HG03039 (cell line): ENCODE data around the gene PLA1A.
A peak's percentile ranks its signal among the peaks of the same experiment; 100 is the strongest.

ENCODE experiments used
- ATAC-seq: cut with Tn5 transposase; IDR thresholded peaks from one replicate; pipeline ENCODE4 v1.9.1; 2021; ENCODE audit warnings: mild to moderate bottlenecking, moderate library complexity; ENCODE audit not compliant: unreplicated experiment

Gene PLA1A

GRCh38 chr3:119608405-119609000 lies 10.8 kb downstream of the PLA1A start:
- no peak for ATAC-seq

- no peak for ATAC-seq
These were observed 11.6 kb downstream of the PLA1A start for GRCh38 chr3:119609301-119609700.

GRCh38 chr3:119611664-119612063 lies 14.0 kb downstream of the PLA1A start:
- no peak for ATAC-seq

- ATAC-seq: peak; percentile 56
These were observed 15.5 kb downstream of the PLA1A start for GRCh38 chr3:119613201-119613600.

- no peak for ATAC-seq
These were observed 16.2 kb downstream of the PLA1A start for GRCh38 chr3:119613872-119614271.

- ATAC-seq: no peak
These were observed 18.4 kb downstream of the PLA1A start for GRCh38 chr3:119616056-119616455.

GRCh38 chr3:119619094-119619493 lies 21.4 kb downstream of the PLA1A start:
- ATAC-seq: no peak

- no peak for ATAC-seq
These were observed 23.2 kb downstream of the PLA1A start for GRCh38 chr3:119620899-119621298.

- ATAC-seq: no peak
These were observed 26.5 kb downstream of the PLA1A start for GRCh38 chr3:119624002-119624720.

- ATAC-seq: no peak
These were observed 27.9 kb downstream of the PLA1A start for GRCh38 chr3:119625451-119626153.

- no peak for ATAC-seq
These were observed 28.5 kb downstream of the PLA1A start for GRCh38 chr3:119626196-119626595.

GRCh38 chr3:119627461-119627860 lies 29.8 kb downstream of the PLA1A start:
- ATAC-seq: no peak

- peak; percentile 64 for ATAC-seq
These were observed 30.7 kb downstream of the PLA1A start for GRCh38 chr3:119628390-119628789.

GRCh38 chr3:119628816-119629445 lies 31.2 kb downstream of the PLA1A start:
- peak; percentile 28 for ATAC-seq

GRCh38 chr3:119630128-119630879 lies 32.6 kb downstream of the PLA1A start:
- ATAC-seq: no peak

GRCh38 chr3:119630880-119631329 lies 33.2 kb downstream of the PLA1A start:
- no peak for ATAC-seq

GRCh38 chr3:119631516-119631915 lies 33.8 kb downstream of the PLA1A start:
- ATAC-seq: no peak

- no peak for ATAC-seq
These were observed 34.5 kb downstream of the PLA1A start for GRCh38 chr3:119632216-119632615.

- ATAC-seq: no peak
These were observed 35.1 kb downstream of the PLA1A start for GRCh38 chr3:119632829-119633228.

- ATAC-seq: no peak
These were observed 38.0 kb downstream of the PLA1A start for GRCh38 chr3:119635719-119636118.

GRCh38 chr3:119636249-119636648 lies 38.6 kb downstream of the PLA1A start:
- ATAC-seq: no peak
